ENCODE results near the gene PARD3.

PARD3 gene

GRCh38 chr10:34627331-34627730 lies 187.8 kb downstream of the PARD3 start:
- in situ Hi-C loops (cut with HindIII; ENCODE audit: low sequenced_read_pairs): no loop called here
- no peak for DNase-seq (ENCODE audit: low read depth)
- TF ChIP-seq CTCF (IDR thresholded peaks at IDR 0.05; ENCODE audit: low read depth, low read length, missing control alignments): no peak
- no peak overlapping the region for H3K4me3 ChIP-seq (ENCODE audit: low read depth, low read length)

GRCh38 chr10:34626158-34626880 lies 188.8 kb downstream of the PARD3 start:
- in situ Hi-C loops (cut with HindIII; ENCODE audit: low sequenced_read_pairs): no loop called here
- TF ChIP-seq CTCF (IDR thresholded peaks at IDR 0.05; ENCODE audit: low read depth, low read length, missing control alignments): no peak
- no peak for DNase-seq (ENCODE audit: low read depth)

GRCh38 chr10:34624323-34625153 lies 190.6 kb downstream of the PARD3 start:
- no peak for TF ChIP-seq CTCF (IDR thresholded peaks at IDR 0.05; ENCODE audit: low read depth, low read length, missing control alignments)
- in situ Hi-C loops (cut with HindIII; ENCODE audit: low sequenced_read_pairs): no loop called here
- no peak for DNase-seq (ENCODE audit: low read depth)
- no peak overlapping the region for H3K4me3 ChIP-seq (ENCODE audit: low read depth, low read length)

More at GRCh38 chr10:34626158-34626880, 188.8 kb downstream of the PARD3 start:
- no peak overlapping the region for H3K4me3 ChIP-seq (ENCODE audit: low read depth, low read length)

- no peak for TF ChIP-seq CTCF (IDR thresholded peaks at IDR 0.05; ENCODE audit: low read depth, low read length, missing control alignments)
- in situ Hi-C loops (cut with HindIII; ENCODE audit: low sequenced_read_pairs): no loop called here
- no peak for DNase-seq (ENCODE audit: low read depth)
- H3K4me3 ChIP-seq (ENCODE audit: low read depth, low read length): no peak overlapping the region
Observed at GRCh38 chr10:34622945-34623344, 192.2 kb downstream of the PARD3 start.

- in situ Hi-C loops (cut with HindIII; ENCODE audit: low sequenced_read_pairs): no loop called here
Observed at GRCh38 chr10:34618611-34619010, 196.5 kb downstream of the PARD3 start.

GRCh38 chr10:34615770-34616169 lies 199.3 kb downstream of the PARD3 start:
- TF ChIP-seq CTCF (IDR thresholded peaks at IDR 0.05; ENCODE audit: low read depth, low read length, missing control alignments): no peak
- in situ Hi-C loops (cut with HindIII; ENCODE audit: low sequenced_read_pairs): no loop called here
- DNase-seq (ENCODE audit: low read depth): peak; percentile 51

More at GRCh38 chr10:34618611-34619010, 196.5 kb downstream of the PARD3 start:
- no peak overlapping the region for H3K4me3 ChIP-seq (ENCODE audit: low read depth, low read length)
- no peak for DNase-seq (ENCODE audit: low read depth)
- no peak for TF ChIP-seq CTCF (IDR thresholded peaks at IDR 0.05; ENCODE audit: low read depth, low read length, missing control alignments)

More at GRCh38 chr10:34615770-34616169, 199.3 kb downstream of the PARD3 start:
- no peak overlapping the region for H3K4me3 ChIP-seq (ENCODE audit: low read depth, low read length)
